Upper lobe of left lung (tissue), 6 donors: ENCODE results near the gene IQCH. TPM values are rescaled to one million over a fixed set of nuclear protein-coding genes. Genes with fewer than 3 reads are reported as not detected.

Experiments
- ATAC-seq, 2 donors: fragments of 200-7000 bp; cut with Tn5 transposase; one replicate each; pipeline ENCODE4 v1.9.1; 2022; ENCODE audit warnings: mild to moderate bottlenecking in 2 of 2, moderate library complexity in 2 of 2; ENCODE audit not compliant: low FRiP score in 2 of 2
- DNase-seq, 2 donors: peaks; one replicate each; pipeline ENCODE4 v3.0.0-alpha.2; 2019 to 2020
- H3K27ac ChIP-seq, 4 donors: fragments of 200-600 bp; sonication (generic); one replicate each; pipeline ENCODE4 v1.5.1; 2016 to 2019
- H3K27me3 ChIP-seq, 4 donors: fragments of 200-600 bp; sonication (generic); one replicate each; pipeline ENCODE4 v1.5.1; 2017 to 2019
- H3K36me3 ChIP-seq, 4 donors: fragments of 200-600 bp; sonication (generic); one replicate each; pipeline ENCODE4 v1.5.1; 2016 to 2019
- H3K4me1 ChIP-seq, 4 donors: fragments of 200-600 bp; sonication (generic); one replicate each; pipeline ENCODE4 v1.5.1; 2018 to 2019
- H3K4me3 ChIP-seq, 4 donors: fragments of 200-600 bp; sonication (generic); one replicate each; pipeline ENCODE4 v1.5.1; 2017 to 2019; ENCODE audit warnings: mild to moderate bottlenecking in 2 of 4, moderate library complexity in 1 of 4
- H3K9me3 ChIP-seq, 4 donors: fragments of 200-600 bp; sonication (generic); one replicate each; pipeline ENCODE4 v1.5.1; 2018 to 2019
- EP300 ChIP-seq, 4 donors: sonication (generic); formaldehyde crosslinking; IDR thresholded peaks; one replicate each; pipeline ENCODE4 v1.5.1; 2017; ENCODE audit warnings: antibody characterized with exemption in 4 of 4, control low read depth in 2 of 4
- POLR2A ChIP-seq, 4 donors: fragments of 450-650 bp; IDR thresholded peaks; one replicate each; pipeline ENCODE4 v1.5.1; 2016 to 2017; ENCODE audit warnings: antibody characterized with exemption in 4 of 4, mild to moderate bottlenecking in 2 of 4
- POLR2AphosphoS5 ChIP-seq, 2 donors: sonication (generic); formaldehyde crosslinking; IDR thresholded peaks; one replicate each; pipeline ENCODE4 v1.5.1; 2017; ENCODE audit warnings: antibody characterized with exemption in 2 of 2
- WGBS, 2 donors: methylation state at CpG; one replicate each; pipeline ENCODE4 v1.1.5; 2017 to 2018; 5-methylcytosine and 5-hydroxymethylcytosine counted together
- total RNA-seq, 6 donors: library from RNA; depleted of rRNA in 4 of 6; stranded (reverse); fragments of >200 nt in 4 of 6; gene quantifications; one replicate each; pipeline versions ENCODE4 v1.1.0 to v1.2.1, GENCODE V29; 2016 to 2021
- TF ChIP-seq, protein P1 (sequence below), 6 experiments: fragments of 450-650 bp in 4 of 6; fragments of 200-600 bp in 2 of 6; sonication (generic) in 2 of 6; IDR thresholded peaks; one replicate each; pipeline ENCODE4 v1.5.1; 2016 to 2019; ENCODE audit warnings: antibody characterized with exemption in 6 of 6
- donor health status: DM: no; HTN: no; CAD: no; lungs with moderate emphysema.
- donor health status: DM: no; HTN: yes; CAD: no; lungs with severe emphysema.

Gene IQCH
- total RNA-seq, 6 donors from 2014 or later: 1.0 to 18.0 (median 2.7) TPM

DNA sequence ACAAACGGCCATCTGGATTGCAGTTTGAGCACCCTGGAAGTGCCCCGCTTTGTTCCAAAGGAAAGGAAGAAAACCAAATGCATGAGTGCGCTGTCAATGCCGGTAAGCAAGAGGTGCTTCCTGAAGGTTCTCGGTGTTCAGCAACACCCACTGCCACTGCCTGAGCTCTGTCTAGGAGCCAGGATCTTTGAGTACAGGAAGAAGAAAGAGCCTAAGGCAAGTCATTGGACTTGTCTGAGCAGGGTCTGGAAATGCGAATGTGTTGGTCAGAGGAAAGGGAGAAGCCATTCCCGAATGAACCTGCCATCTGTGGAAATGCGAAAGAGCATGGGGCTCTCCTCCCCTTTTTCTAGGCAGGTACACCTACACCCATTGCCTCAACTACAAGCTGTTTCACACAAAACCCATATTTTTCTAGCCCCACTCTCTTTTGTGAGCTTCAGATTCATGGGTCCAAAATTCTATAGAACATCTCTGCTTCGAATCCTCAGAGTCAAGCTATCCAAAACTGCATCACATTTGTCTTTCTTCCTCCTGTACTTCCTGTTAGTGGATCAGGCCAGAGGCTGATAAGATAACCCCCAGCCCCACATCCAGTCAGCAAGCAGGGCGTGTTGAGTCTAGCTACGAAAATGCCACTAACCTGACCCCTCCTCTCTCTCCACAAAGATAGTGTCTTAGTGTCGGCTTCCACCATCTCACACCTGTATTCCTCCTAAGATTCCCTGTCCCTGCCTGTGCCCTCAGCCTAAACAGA is 210.8 kb downstream of the IQCH start:
- WGBS, 2 donors: 87 to 93% methylated on average over 12 of the region's 12 CpGs
- H3K27me3 ChIP-seq: no peaks in the 10 kb centered on the region
- no peak overlapping the region for H3K27ac ChIP-seq
- DNase-seq: no peak
- no peak overlapping the region for H3K4me3 ChIP-seq
- TF ChIP-seq POLR2AphosphoS5 (IDR thresholded peaks at IDR 0.05) (no peak), POLR2A (IDR thresholded peaks at IDR 0.05) (no peak), EP300 (IDR thresholded peaks at IDR 0.05) (no peak)
- TF ChIP-seq, protein P1, sequence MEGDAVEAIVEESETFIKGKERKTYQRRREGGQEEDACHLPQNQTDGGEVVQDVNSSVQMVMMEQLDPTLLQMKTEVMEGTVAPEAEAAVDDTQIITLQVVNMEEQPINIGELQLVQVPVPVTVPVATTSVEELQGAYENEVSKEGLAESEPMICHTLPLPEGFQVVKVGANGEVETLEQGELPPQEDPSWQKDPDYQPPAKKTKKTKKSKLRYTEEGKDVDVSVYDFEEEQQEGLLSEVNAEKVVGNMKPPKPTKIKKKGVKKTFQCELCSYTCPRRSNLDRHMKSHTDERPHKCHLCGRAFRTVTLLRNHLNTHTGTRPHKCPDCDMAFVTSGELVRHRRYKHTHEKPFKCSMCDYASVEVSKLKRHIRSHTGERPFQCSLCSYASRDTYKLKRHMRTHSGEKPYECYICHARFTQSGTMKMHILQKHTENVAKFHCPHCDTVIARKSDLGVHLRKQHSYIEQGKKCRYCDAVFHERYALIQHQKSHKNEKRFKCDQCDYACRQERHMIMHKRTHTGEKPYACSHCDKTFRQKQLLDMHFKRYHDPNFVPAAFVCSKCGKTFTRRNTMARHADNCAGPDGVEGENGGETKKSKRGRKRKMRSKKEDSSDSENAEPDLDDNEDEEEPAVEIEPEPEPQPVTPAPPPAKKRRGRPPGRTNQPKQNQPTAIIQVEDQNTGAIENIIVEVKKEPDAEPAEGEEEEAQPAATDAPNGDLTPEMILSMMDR (IDR thresholded peaks at IDR 0.05): no peak
- ATAC-seq: no peak
- H3K4me1 ChIP-seq: no peaks in the 10 kb centered on the region
- no peaks in the 10 kb centered on the region for H3K9me3 ChIP-seq
- no peaks in the 10 kb centered on the region for H3K36me3 ChIP-seq

DNA sequence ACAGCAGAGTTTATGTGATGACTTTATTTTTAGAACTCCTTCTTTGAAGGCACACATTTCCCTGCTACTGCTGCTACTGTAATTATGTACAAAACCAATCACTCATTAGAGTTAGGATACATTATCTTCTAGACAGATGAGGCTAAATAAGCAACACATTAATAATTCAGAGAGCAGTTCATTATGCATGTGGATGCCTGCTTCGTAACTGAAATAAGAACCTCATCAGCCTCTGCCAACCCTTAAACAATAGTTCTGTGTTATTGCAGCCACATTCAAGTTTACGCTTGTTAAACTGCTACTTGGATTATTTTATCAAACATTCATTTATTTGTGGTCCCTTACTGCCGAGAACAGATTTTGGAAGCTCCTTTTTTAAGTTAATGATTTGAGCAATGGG is 213.8 kb downstream of the IQCH start:
- ATAC-seq (no peak), DNase-seq (no peak)

DNA sequence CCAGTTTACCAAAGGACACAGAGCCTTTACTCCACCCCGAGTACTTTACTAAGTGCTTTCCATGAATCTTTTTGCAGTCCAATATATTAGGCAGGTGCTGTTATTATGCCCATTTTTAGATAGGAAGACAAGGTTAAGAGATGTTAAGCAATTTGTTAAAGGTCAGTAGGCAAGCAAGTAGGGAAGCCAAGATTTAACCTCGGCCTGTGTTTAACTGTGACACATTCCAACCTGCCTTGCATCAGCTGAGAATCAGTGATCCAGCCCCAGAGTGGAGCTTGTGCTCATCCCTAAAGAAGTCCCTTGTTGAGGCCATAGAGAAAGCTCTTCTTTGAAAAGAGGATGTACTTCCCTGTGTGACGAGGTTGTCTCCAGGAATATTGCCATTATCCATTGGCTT is 215.1 kb downstream of the IQCH start:
- TF ChIP-seq, protein P1 (IDR thresholded peaks at IDR 0.05): no peak
- ATAC-seq (no peak), DNase-seq (no peak)
- Histone ChIP-seq H3K27ac (no peak overlapping the region), H3K4me3 (no peak overlapping the region), H3K36me3 (no peaks in the 10 kb centered on the region), H3K27me3 (no peaks in the 10 kb centered on the region), H3K4me1 (no peaks in the 10 kb centered on the region), H3K9me3 (no peaks in the 10 kb centered on the region)
- WGBS, 2 donors: 71 to 79% methylated on average over 3 of the region's 3 CpGs

More for the DNA sequence above, 213.8 kb downstream of the IQCH start:
- H3K27ac ChIP-seq: no peak overlapping the region
- no peaks in the 10 kb centered on the region for H3K9me3 ChIP-seq
- no peak overlapping the region for H3K4me3 ChIP-seq
- no peaks in the 10 kb centered on the region for H3K4me1 ChIP-seq
- no peak for TF ChIP-seq POLR2AphosphoS5 (IDR thresholded peaks at IDR 0.05)
- TF ChIP-seq, protein P1 (IDR thresholded peaks at IDR 0.05): no peak
- no peak for TF ChIP-seq EP300 (IDR thresholded peaks at IDR 0.05)
- no peak for TF ChIP-seq POLR2A (IDR thresholded peaks at IDR 0.05)
- H3K27me3 ChIP-seq: no peaks in the 10 kb centered on the region
- no peaks in the 10 kb centered on the region for H3K36me3 ChIP-seq
- 92% methylated on average over 3 of the region's 3 CpGs for WGBS, 2 donors

DNA sequence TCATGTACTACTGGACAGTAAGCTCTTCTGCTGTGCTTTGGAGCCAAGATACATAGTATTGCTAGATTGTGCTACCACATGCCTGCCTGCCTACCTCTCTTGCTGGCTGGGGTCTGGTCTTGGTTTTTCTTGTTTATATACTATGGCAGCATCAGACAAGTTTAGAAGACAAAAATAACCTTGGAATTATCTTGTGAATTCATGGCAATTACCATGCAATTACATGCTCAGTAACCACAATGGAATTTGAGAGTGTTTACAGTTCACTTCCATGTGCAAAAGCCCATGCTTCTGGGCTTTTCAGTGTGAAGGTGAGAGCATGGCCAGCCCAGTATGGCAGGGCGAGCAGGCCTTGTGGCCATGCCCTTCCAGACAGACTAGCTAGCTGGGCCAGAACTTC is 218.4 kb downstream of the IQCH start:
- H3K36me3 ChIP-seq: no peaks in the 10 kb centered on the region
- 64 to 77% methylated on average over 1 of the region's 1 CpG for WGBS, 2 donors
- ATAC-seq (no peak), DNase-seq (no peak)
- no peaks in the 10 kb centered on the region for H3K27me3 ChIP-seq
- no peak overlapping the region for H3K4me3 ChIP-seq
- TF ChIP-seq, protein P1 (IDR thresholded peaks at IDR 0.05): no peak
- TF ChIP-seq POLR2A (IDR thresholded peaks at IDR 0.05) (no peak), EP300 (IDR thresholded peaks at IDR 0.05) (no peak), POLR2AphosphoS5 (IDR thresholded peaks at IDR 0.05) (no peak)
- H3K9me3 ChIP-seq: no peaks in the 10 kb centered on the region
- no peaks in the 10 kb centered on the region for H3K4me1 ChIP-seq
- H3K27ac ChIP-seq: no peak overlapping the region
